ENCODE data around the gene UNC45B.

- TF ChIP-seq CTCF (IDR thresholded peaks at IDR 0.05; ENCODE audit: poor library complexity, severe bottlenecking) (no peak), TAF1 (IDR thresholded peaks at IDR 0.05; ENCODE audit: low read depth) (no peak), RAD21 (conservative IDR thresholded peaks at IDR 0.05) (no peak), POLR2AphosphoS5 (IDR thresholded peaks at IDR 0.05) (no peak)
Observed at GRCh38 chr17:35127751-35128514, 19.7 kb upstream of the UNC45B start.
